Ovary (tissue), 3 donors: ENCODE results near the gene DYNLT4.

ENCODE experiments used
- EP300 ChIP-seq: sonication (generic); formaldehyde crosslinking; IDR thresholded peaks from one replicate; pipeline ENCODE4 v1.6.1; 2017; ENCODE audit warnings: antibody characterized with exemption
- POLR2A ChIP-seq: fragments of 450-650 bp; IDR thresholded peaks from one replicate; pipeline ENCODE4 v1.6.1; 2017; ENCODE audit warnings: antibody characterized with exemption, mild to moderate bottlenecking, moderate library complexity
- TF ChIP-seq, protein P1 (sequence below), 3 donors: fragments of 450-650 bp in 2 of 3; fragments of 200-600 bp in 1 of 3; IDR thresholded peaks; one replicate each; pipeline versions ENCODE4 v1.5.1 to v1.8.0; 2016 to 2022; ENCODE audit warnings: antibody characterized with exemption in 3 of 3, mild to moderate bottlenecking in 1 of 3
- donor health status: DM: no; HTN: no; CAD: no.

GRCh38 chr1:44822981-44823451 is 15.9 kb upstream of the DYNLT4 start:
- TF ChIP-seq POLR2A = no peak
- TF ChIP-seq, protein P1, sequence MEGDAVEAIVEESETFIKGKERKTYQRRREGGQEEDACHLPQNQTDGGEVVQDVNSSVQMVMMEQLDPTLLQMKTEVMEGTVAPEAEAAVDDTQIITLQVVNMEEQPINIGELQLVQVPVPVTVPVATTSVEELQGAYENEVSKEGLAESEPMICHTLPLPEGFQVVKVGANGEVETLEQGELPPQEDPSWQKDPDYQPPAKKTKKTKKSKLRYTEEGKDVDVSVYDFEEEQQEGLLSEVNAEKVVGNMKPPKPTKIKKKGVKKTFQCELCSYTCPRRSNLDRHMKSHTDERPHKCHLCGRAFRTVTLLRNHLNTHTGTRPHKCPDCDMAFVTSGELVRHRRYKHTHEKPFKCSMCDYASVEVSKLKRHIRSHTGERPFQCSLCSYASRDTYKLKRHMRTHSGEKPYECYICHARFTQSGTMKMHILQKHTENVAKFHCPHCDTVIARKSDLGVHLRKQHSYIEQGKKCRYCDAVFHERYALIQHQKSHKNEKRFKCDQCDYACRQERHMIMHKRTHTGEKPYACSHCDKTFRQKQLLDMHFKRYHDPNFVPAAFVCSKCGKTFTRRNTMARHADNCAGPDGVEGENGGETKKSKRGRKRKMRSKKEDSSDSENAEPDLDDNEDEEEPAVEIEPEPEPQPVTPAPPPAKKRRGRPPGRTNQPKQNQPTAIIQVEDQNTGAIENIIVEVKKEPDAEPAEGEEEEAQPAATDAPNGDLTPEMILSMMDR (IDR thresholded peaks at IDR 0.05) = no peak
- TF ChIP-seq EP300 = no peak
